WERI-Rb-1 (cell line): Measurements from ENCODE around the gene ZNF79.

ENCODE experiments used
- DNase-seq: peaks from one replicate; pipeline ENCODE4 v3.0.0-alpha.2; 2020
- H3K27ac ChIP-seq: fragments of 250-450 bp; sonication (Bioruptor Pico); 2 replicates; pipeline ENCODE4 v1.5.1; 2020; ENCODE audit warnings: mild to moderate bottlenecking, moderate library complexity
- H3K27me3 ChIP-seq: fragments of 250-450 bp; sonication (Bioruptor Pico); 2 replicates; pipeline ENCODE4 v1.5.1; 2021; ENCODE audit warnings: mild to moderate bottlenecking, low read depth, moderate library complexity; ENCODE audit not compliant: insufficient read depth, severe bottlenecking
- H3K36me3 ChIP-seq: fragments of 250-450 bp; sonication (Bioruptor Pico); 2 replicates; pipeline ENCODE4 v1.5.1; 2020; ENCODE audit warnings: mild to moderate bottlenecking, moderate library complexity
- H3K4me3 ChIP-seq: 2 replicates; pipeline ENCODE4 v1.5.1; 2011; ENCODE audit warnings: low read depth, mild to moderate bottlenecking, control low read depth, low read length
- H3K9me3 ChIP-seq: fragments of 250-450 bp; sonication (Bioruptor Pico); 2 replicates; pipeline ENCODE4 v1.5.1; 2021; ENCODE audit warnings: mild to moderate bottlenecking, moderate library complexity; ENCODE audit not compliant: severe bottlenecking
- TF ChIP-seq, protein P1 (sequence below): IDR thresholded peaks from 2 replicates; pipeline ENCODE4 v1.5.1; 2011; ENCODE audit warnings: low read depth, mild to moderate bottlenecking, control low read depth, inconsistent platforms, low read length

ZNF79 gene

DNA sequence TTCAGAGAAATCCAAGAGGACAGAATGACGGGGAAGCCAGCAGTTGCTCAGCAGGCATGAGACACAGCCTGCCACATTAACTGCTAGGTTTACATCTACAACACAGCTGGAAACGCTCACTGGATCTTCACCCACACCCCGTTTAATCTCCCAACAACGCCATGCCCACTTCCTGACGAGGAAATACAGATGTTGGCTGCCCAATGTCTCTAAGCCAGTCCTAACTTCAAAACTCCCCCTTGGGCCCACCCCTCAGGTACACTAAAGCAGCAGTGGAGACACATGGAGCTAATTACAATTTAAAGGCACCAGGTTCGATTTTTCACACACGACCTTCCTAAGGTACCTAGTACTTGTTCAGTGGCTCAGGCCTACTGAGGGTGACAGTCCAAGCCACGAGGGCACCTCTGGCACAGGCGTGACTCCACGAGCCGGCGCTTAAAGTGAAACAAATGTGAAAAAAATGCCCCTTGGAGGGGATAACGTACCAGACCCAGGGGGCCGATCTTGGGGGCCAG lies 26.1 kb downstream of the ZNF79 start:
- Histone ChIP-seq H3K9me3 (no peaks in the 10 kb centered on the region), H3K36me3 (peaks cover 62% of the 10 kb centered on the region), H3K27ac (peak overlapping the region; percentile 89), H3K4me3 (peak overlapping the region; percentile 94), H3K27me3 (no peaks in the 10 kb centered on the region)
- DNase-seq: no peak
- TF ChIP-seq, protein P1, sequence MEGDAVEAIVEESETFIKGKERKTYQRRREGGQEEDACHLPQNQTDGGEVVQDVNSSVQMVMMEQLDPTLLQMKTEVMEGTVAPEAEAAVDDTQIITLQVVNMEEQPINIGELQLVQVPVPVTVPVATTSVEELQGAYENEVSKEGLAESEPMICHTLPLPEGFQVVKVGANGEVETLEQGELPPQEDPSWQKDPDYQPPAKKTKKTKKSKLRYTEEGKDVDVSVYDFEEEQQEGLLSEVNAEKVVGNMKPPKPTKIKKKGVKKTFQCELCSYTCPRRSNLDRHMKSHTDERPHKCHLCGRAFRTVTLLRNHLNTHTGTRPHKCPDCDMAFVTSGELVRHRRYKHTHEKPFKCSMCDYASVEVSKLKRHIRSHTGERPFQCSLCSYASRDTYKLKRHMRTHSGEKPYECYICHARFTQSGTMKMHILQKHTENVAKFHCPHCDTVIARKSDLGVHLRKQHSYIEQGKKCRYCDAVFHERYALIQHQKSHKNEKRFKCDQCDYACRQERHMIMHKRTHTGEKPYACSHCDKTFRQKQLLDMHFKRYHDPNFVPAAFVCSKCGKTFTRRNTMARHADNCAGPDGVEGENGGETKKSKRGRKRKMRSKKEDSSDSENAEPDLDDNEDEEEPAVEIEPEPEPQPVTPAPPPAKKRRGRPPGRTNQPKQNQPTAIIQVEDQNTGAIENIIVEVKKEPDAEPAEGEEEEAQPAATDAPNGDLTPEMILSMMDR: no peak

DNA sequence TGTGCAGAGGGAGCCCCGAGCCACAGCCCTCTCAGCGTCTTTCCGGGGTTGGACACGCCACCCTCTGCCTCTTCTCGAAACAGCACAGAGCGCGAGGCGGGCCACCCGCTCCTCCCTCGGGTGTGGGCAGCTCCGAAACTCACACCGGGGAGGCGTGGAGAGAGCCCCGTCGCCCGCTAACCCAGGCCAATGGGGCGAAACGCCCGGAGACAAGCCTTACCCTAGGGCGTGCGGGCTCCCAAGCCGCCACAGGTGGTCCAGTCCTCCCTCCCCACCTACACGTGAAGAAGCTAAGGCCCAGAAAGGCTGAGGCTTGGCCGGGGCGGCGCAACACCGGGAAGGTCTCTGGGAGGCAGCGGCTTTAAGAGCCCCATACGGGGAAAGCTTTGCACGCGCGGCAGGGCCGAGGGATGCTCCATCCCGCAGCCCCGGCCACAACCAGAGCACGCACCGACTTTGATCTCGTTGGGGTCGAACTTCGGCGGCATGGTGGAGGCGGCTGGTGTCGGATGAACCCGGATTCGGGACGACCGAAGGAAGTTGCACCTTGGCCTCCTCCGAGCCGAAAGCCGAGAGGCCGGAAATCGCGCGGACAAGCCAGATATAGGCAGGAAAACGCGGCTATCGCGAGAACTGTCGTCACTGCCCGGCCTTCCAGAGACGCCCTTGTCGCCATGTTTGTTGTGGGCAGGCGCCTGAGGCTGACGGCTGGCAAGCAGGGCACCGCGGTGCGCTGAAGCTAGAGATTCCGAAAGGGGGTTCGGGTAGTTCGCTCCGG lies 26.8 kb downstream of the ZNF79 start, which contains the start of the genes LRSAM1 and RPL12:
LRSAM1 (plus strand) TSS at position 681 of the 778 bp plus-strand sequence. CDS start 3,018 bp downstream, outside the sequence.
RPL12 (minus strand) TSS at position 577 of the 778 bp plus-strand sequence; CDS start at position 488, 89 bp downstream.
- H3K4me3 ChIP-seq: peak within 1 kb of the TSS; percentile 94
- DNase-seq: peak; percentile 98
- no peaks in the 10 kb centered on the region for H3K9me3 ChIP-seq
- H3K36me3 ChIP-seq: peaks cover 60% of the 10 kb centered on the region
- TF ChIP-seq, protein P1: no peak
- peak within 1 kb of the TSS; percentile 89 for H3K27ac ChIP-seq
- H3K27me3 ChIP-seq: no peaks in the 10 kb centered on the region

GRCh38 chr9:127451608-127451857 lies 27.4 kb downstream of the ZNF79 start:
- Histone ChIP-seq H3K27me3 (no peaks in the 10 kb centered on the region), H3K36me3 (peaks cover 54% of the 10 kb centered on the region)
- DNase-seq: no peak

GRCh38 chr9:127451858-127452656 lies 27.9 kb downstream of the ZNF79 start:
- peaks cover 53% of the 10 kb centered on the region for H3K36me3 ChIP-seq
- peak overlapping the region; percentile 94 for H3K4me3 ChIP-seq
- TF ChIP-seq, protein P1: 0 out of 2 replicates have a peak, but pooled peaks have one; percentile 0
- H3K27me3 ChIP-seq: no peaks in the 10 kb centered on the region
- H3K9me3 ChIP-seq: no peaks in the 10 kb centered on the region
- H3K27ac ChIP-seq: peak overlapping the region; percentile 89
- DNase-seq: peak; percentile 46

More at GRCh38 chr9:127451608-127451857, 27.4 kb downstream of the ZNF79 start:
- no peaks in the 10 kb centered on the region for H3K9me3 ChIP-seq
- peak overlapping the region; percentile 89 for H3K27ac ChIP-seq
- TF ChIP-seq, protein P1: no peak
- peak overlapping the region; percentile 94 for H3K4me3 ChIP-seq

DNA sequence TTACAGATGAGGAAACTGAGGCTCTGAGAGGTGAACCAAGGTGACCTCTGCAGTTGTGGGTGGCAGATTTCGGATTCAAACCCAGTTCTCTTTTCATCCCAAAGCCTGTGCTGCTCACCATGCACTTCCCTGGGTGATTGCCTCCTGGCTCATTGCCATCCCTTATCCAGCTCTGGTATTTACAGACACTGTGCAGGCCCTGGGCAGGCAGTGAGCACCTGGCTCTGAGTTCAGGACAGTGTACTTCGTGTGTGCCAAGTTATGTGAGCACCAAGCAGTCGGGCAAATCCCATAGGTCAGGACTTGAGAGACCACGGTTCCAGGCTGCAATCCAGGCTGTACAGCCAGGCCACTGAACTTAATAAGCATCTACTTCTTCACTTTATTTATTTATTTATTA lies 28.5 kb downstream of the ZNF79 start:
- TF ChIP-seq, protein P1: no peak
- no peak for DNase-seq
- Histone ChIP-seq H3K27me3 (no peaks in the 10 kb centered on the region), H3K4me3 (no peak overlapping the region), H3K36me3 (peaks cover 53% of the 10 kb centered on the region), H3K9me3 (no peaks in the 10 kb centered on the region), H3K27ac (no peak overlapping the region)
